Measurements from ENCODE around the gene HOXD3. TPM values are rescaled to one million over a fixed set of nuclear protein-coding genes. Genes with fewer than 3 reads are reported as not detected.

HOXD3 gene
- total RNA-seq, 1 donor from 2014 or later: not detected

GRCh38 chr2:176152350-176153181, 4.5 kb upstream of the HOXD3 start:
- Histone ChIP-seq H3K4me3 (peak overlapping the region; percentile 2), H3K27ac (replicated peaks) (no peak overlapping the region), H3K27me3 (ENCODE audit: low read depth) (peaks cover 100% of the 10 kb centered on the region), H3K4me1 (peaks cover 21% of the 10 kb centered on the region), H3K36me3 (no peaks in the 10 kb centered on the region), H3K9me3 (replicated peaks) (no peaks in the 10 kb centered on the region)
- intact Hi-C loops (cut with micrococcal nuclease): no loop called here
- DNase-seq: no peak
- TF ChIP-seq CTCF (IDR thresholded peaks at IDR 0.05; ENCODE audit: borderline replicate concordance): no peak

- H3K4me3 ChIP-seq: no peak overlapping the region
- H3K4me1 ChIP-seq: peaks cover 39% of the 10 kb centered on the region
- peaks cover 100% of the 10 kb centered on the region for H3K27me3 ChIP-seq (ENCODE audit: low read depth)
- no peak for DNase-seq
- H3K36me3 ChIP-seq: no peaks in the 10 kb centered on the region
- no peak overlapping the region for H3K27ac ChIP-seq (replicated peaks)
- no peaks in the 10 kb centered on the region for H3K9me3 ChIP-seq (replicated peaks)
- no peak for TF ChIP-seq CTCF (IDR thresholded peaks at IDR 0.05; ENCODE audit: borderline replicate concordance)
- intact Hi-C loops (cut with micrococcal nuclease): no loop called here
Observed at GRCh38 chr2:176154576-176155252, 2.4 kb upstream of the HOXD3 start.

GRCh38 chr2:176155356-176156044, 1.6 kb upstream of the HOXD3 start:
- H3K9me3 ChIP-seq (replicated peaks): no peaks in the 10 kb centered on the region
- peaks cover 47% of the 10 kb centered on the region for H3K4me1 ChIP-seq
- no peaks in the 10 kb centered on the region for H3K36me3 ChIP-seq
- H3K27ac ChIP-seq (replicated peaks): no peak overlapping the region
- TF ChIP-seq CTCF (IDR thresholded peaks at IDR 0.05; ENCODE audit: borderline replicate concordance): no peak
- no peak overlapping the region for H3K4me3 ChIP-seq
- intact Hi-C loops (cut with micrococcal nuclease): no loop called here
- H3K27me3 ChIP-seq (ENCODE audit: low read depth): peaks cover 100% of the 10 kb centered on the region
- DNase-seq: no peak

DNA sequence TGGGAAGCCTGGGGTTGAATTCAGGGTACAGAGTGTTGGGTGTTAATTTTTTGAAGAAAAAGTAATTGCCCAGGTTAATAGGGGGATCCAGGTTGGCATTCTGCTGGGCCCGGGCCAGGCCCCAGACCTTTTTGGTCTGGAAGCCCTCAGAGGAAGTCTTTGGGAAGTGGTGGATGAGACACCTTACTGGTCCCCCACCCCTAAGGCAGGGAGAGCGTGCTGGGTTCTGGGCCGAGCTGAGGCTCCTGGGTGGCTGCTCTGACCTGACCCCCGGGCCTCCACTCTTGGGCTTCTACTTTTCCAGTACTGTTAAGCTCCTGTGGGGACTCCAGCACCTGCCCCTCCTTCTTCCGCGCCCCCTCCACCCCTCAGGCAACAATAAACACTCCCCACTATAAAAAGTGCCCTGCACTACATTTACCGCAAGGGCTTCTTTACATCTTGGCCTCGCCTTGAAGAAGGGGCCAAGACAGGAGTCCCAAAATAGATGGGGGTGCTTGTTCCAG, 753 bp upstream of the HOXD3 start:
- intact Hi-C loops (cut with micrococcal nuclease): no loop called here
- H3K4me1 ChIP-seq: peaks cover 50% of the 10 kb centered on the region
- DNase-seq: no peak

More for the DNA sequence above, 753 bp upstream of the HOXD3 start:
- Histone ChIP-seq H3K27ac (replicated peaks) (no peak overlapping the region), H3K36me3 (no peaks in the 10 kb centered on the region), H3K9me3 (replicated peaks) (no peaks in the 10 kb centered on the region), H3K27me3 (ENCODE audit: low read depth) (peaks cover 100% of the 10 kb centered on the region), H3K4me3 (no peak overlapping the region)
- TF ChIP-seq CTCF (IDR thresholded peaks at IDR 0.05; ENCODE audit: borderline replicate concordance): no peak

All from left ventricle myocardium inferior (tissue), 1 donor.